ENCODE data around the gene EPHA7. TPM values are rescaled to one million over a fixed set of nuclear protein-coding genes. Genes with fewer than 3 reads are reported as not detected.

EPHA7 gene
- polyA plus RNA-seq, 1 donor (not counting 4 experiments of a cell fraction or from before 2014, with no cell fraction given): not detected

GRCh38 chr6:93447874-93448273, 28.5 kb upstream of the EPHA7 start:
- Histone ChIP-seq H3K9me1 (ENCODE audit: control insufficient read depth, extremely low read depth, insufficient read depth, low read length) (no peaks in the 10 kb centered on the region), H3K4me2 (ENCODE audit: control insufficient read depth, extremely low read depth, insufficient read depth, low read depth, low read length) (no peak overlapping the region), H3K4me3 (ENCODE audit: control insufficient read depth in 2 of 3, extremely low read depth in 1 of 3, insufficient read depth in 2 of 3, low read depth in 1 of 3, low read length in 3 of 3) (no peak overlapping the region), H3K9me3 (ENCODE audit: control insufficient read depth, low read depth, low read length) (no peaks in the 10 kb centered on the region), H3K79me2 (ENCODE audit: control insufficient read depth, insufficient read depth, low read length) (no peaks in the 10 kb centered on the region), H2AFZ (ENCODE audit: control insufficient read depth, low read length) (no peak overlapping the region), H3K9ac (ENCODE audit: control insufficient read depth, extremely low read depth, insufficient read depth, low read length) (no peak overlapping the region), H3K36me3 (ENCODE audit: control insufficient read depth in 2 of 2, extremely low read depth in 1 of 2, insufficient read depth in 2 of 2, low read length in 2 of 2) (no peaks in the 10 kb centered on the region), H3K27me3 (ENCODE audit: control insufficient read depth, extremely low read depth, insufficient read depth, low read length) (no peaks in the 10 kb centered on the region), H3K27ac (ENCODE audit: control insufficient read depth, insufficient read depth, low read length) (no peak overlapping the region), H4K20me1 (ENCODE audit: control insufficient read depth, extremely low read depth, insufficient read depth, low read length) (no peaks in the 10 kb centered on the region), H3K4me1 (ENCODE audit: control insufficient read depth, extremely low read depth, insufficient read depth, low read length) (no peaks in the 10 kb centered on the region)
- FAIRE-seq (no peak), DNase-seq (ENCODE audit: low read depth, low spot score) (no peak)
- dilution Hi-C loops (cut with MboI; ENCODE audit: extremely low pct_ligation_motif_present, low sequenced_read_pairs): no loop called here
- TF ChIP-seq, protein P1, sequence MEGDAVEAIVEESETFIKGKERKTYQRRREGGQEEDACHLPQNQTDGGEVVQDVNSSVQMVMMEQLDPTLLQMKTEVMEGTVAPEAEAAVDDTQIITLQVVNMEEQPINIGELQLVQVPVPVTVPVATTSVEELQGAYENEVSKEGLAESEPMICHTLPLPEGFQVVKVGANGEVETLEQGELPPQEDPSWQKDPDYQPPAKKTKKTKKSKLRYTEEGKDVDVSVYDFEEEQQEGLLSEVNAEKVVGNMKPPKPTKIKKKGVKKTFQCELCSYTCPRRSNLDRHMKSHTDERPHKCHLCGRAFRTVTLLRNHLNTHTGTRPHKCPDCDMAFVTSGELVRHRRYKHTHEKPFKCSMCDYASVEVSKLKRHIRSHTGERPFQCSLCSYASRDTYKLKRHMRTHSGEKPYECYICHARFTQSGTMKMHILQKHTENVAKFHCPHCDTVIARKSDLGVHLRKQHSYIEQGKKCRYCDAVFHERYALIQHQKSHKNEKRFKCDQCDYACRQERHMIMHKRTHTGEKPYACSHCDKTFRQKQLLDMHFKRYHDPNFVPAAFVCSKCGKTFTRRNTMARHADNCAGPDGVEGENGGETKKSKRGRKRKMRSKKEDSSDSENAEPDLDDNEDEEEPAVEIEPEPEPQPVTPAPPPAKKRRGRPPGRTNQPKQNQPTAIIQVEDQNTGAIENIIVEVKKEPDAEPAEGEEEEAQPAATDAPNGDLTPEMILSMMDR (optimal IDR thresholded peaks at IDR 0.05 in 1 of 3, IDR thresholded peaks at IDR 0.05 in 1 of 3, conservative IDR thresholded peaks at IDR 0.05 in 1 of 3; ENCODE audit: extremely low read depth in 1 of 3, insufficient read depth in 2 of 3, low read length in 3 of 3): no peak
- TF ChIP-seq EZH2 (IDR thresholded peaks at IDR 0.05; ENCODE audit: low read length): no peak

GRCh38 chr6:93437491-93437890, 18.1 kb upstream of the EPHA7 start:
- Histone ChIP-seq H3K36me3 (ENCODE audit: control insufficient read depth in 2 of 2, extremely low read depth in 1 of 2, insufficient read depth in 2 of 2, low read length in 2 of 2) (no peaks in the 10 kb centered on the region), H3K27ac (ENCODE audit: control insufficient read depth, insufficient read depth, low read length) (no peak overlapping the region), H3K9me3 (ENCODE audit: control insufficient read depth, low read depth, low read length) (no peaks in the 10 kb centered on the region), H3K27me3 (ENCODE audit: control insufficient read depth, extremely low read depth, insufficient read depth, low read length) (no peaks in the 10 kb centered on the region), H3K4me2 (ENCODE audit: control insufficient read depth, extremely low read depth, insufficient read depth, low read depth, low read length) (no peak overlapping the region), H3K4me1 (ENCODE audit: control insufficient read depth, extremely low read depth, insufficient read depth, low read length) (no peaks in the 10 kb centered on the region), H2AFZ (ENCODE audit: control insufficient read depth, low read length) (no peak overlapping the region), H3K4me3 (ENCODE audit: control insufficient read depth in 2 of 3, extremely low read depth in 1 of 3, insufficient read depth in 2 of 3, low read depth in 1 of 3, low read length in 3 of 3) (no peak overlapping the region), H3K9me1 (ENCODE audit: control insufficient read depth, extremely low read depth, insufficient read depth, low read length) (no peaks in the 10 kb centered on the region), H3K9ac (ENCODE audit: control insufficient read depth, extremely low read depth, insufficient read depth, low read length) (no peak overlapping the region), H4K20me1 (ENCODE audit: control insufficient read depth, extremely low read depth, insufficient read depth, low read length) (no peaks in the 10 kb centered on the region), H3K79me2 (ENCODE audit: control insufficient read depth, insufficient read depth, low read length) (no peaks in the 10 kb centered on the region)
- dilution Hi-C loops (cut with MboI; ENCODE audit: extremely low pct_ligation_motif_present, low sequenced_read_pairs): no loop called here
- TF ChIP-seq EZH2 (IDR thresholded peaks at IDR 0.05; ENCODE audit: low read length): no peak
- TF ChIP-seq, protein P1 (optimal IDR thresholded peaks at IDR 0.05 in 1 of 3, IDR thresholded peaks at IDR 0.05 in 1 of 3, conservative IDR thresholded peaks at IDR 0.05 in 1 of 3; ENCODE audit: extremely low read depth in 1 of 3, insufficient read depth in 2 of 3, low read length in 3 of 3): no peak
- DNase-seq (ENCODE audit: low read depth, low spot score): no peak
- no peak for FAIRE-seq

Data from keratinocyte (primary cell).